HG03432 (cell line): Measurements from ENCODE around the gene PARD3B.

Source experiments
- ATAC-seq: cut with Tn5 transposase; IDR thresholded peaks from one replicate; pipeline ENCODE4 v1.9.1; 2021; ENCODE audit warnings: mild to moderate bottlenecking, moderate library complexity; ENCODE audit not compliant: unreplicated experiment

Gene PARD3B

GRCh38 chr2:204827701-204828590 lies 282.7 kb downstream of the PARD3B start:
- ATAC-seq = no peak

GRCh38 chr2:204834716-204835384 lies 289.6 kb downstream of the PARD3B start:
- ATAC-seq = no peak

- ATAC-seq = no peak
These were observed 290.5 kb downstream of the PARD3B start for GRCh38 chr2:204835786-204836185.

GRCh38 chr2:204840504-204840903 lies 295.2 kb downstream of the PARD3B start:
- no peak for ATAC-seq

GRCh38 chr2:204842068-204842467 lies 296.8 kb downstream of the PARD3B start:
- ATAC-seq = no peak

- no peak for ATAC-seq
These were observed 297.6 kb downstream of the PARD3B start for GRCh38 chr2:204842661-204843485.

- no peak for ATAC-seq
These were observed 301.2 kb downstream of the PARD3B start for GRCh38 chr2:204846471-204846870.

GRCh38 chr2:204849892-204850291 lies 304.6 kb downstream of the PARD3B start:
- no peak for ATAC-seq

- ATAC-seq = no peak
These were observed 305.3 kb downstream of the PARD3B start for GRCh38 chr2:204850581-204850980.

GRCh38 chr2:204853905-204854304 lies 308.6 kb downstream of the PARD3B start:
- no peak for ATAC-seq

GRCh38 chr2:204860274-204860673 lies 315.0 kb downstream of the PARD3B start:
- ATAC-seq = no peak

- ATAC-seq = no peak
These were observed 317.5 kb downstream of the PARD3B start for GRCh38 chr2:204862809-204863208.

- ATAC-seq = no peak
These were observed 318.1 kb downstream of the PARD3B start for GRCh38 chr2:204863336-204863735.

GRCh38 chr2:204869132-204869823 lies 324.0 kb downstream of the PARD3B start:
- ATAC-seq = no peak

- ATAC-seq = no peak
These were observed 324.8 kb downstream of the PARD3B start for GRCh38 chr2:204870053-204870452.

GRCh38 chr2:204871231-204871953 lies 326.1 kb downstream of the PARD3B start:
- peak; percentile 56 for ATAC-seq

GRCh38 chr2:204876311-204876710 lies 331.0 kb downstream of the PARD3B start:
- no peak for ATAC-seq

- ATAC-seq = no peak
These were observed 332.4 kb downstream of the PARD3B start for GRCh38 chr2:204877691-204878090.

GRCh38 chr2:204880928-204881327 lies 335.7 kb downstream of the PARD3B start:
- ATAC-seq = no peak

- no peak for ATAC-seq
These were observed 336.4 kb downstream of the PARD3B start for GRCh38 chr2:204881655-204882054.
